PC-3 (cell line): ENCODE data around the gene ARHGEF4. TPM values are rescaled to one million over a fixed set of nuclear protein-coding genes. Genes with fewer than 3 reads are reported as not detected.
"Not testable (repeated sequence)": the region's sequence is repeated elsewhere in the genome, so short reads cannot be mapped to it uniquely, and the experiment has no call there.

Source experiments
- ATAC-seq: fragments of 200-7000 bp; cut with Tn5 transposase; 2 replicates; pipeline ENCODE4 v1.9.1; 2020; ENCODE audit warnings: mild to moderate bottlenecking, moderate library complexity
- BruUV-seq: library from RNA; stranded (reverse); fragments of 400-500 nt; replicated peaks from 2 replicates; lab custom pipeline; 2021; lab: Mats Ljungman, UMichigan
- CTCF ChIA-PET: fragments of 300-600 bp; sonication (Branson Sonifier 250); formaldehyde crosslinking; loops from one replicate; lab custom pipeline; 2022; ENCODE audit warnings: antibody characterized with exemption; lab: Charles Lee
- POLR2A ChIA-PET: fragments of 300-600 bp; sonication (Branson Sonifier 250); formaldehyde crosslinking; loops from one replicate; lab custom pipeline; 2022; ENCODE audit warnings: antibody characterized with exemption; ENCODE audit not compliant: unreplicated experiment; lab: Charles Lee
- DNase-seq: peaks from one replicate; pipeline ENCODE4 v3.0.0-alpha.2; 2015
- H2AFZ ChIP-seq: fragments of 300-600 bp; sonication (generic); 2 replicates; pipeline ENCODE4 v1.6.0; 2016; ENCODE audit warnings: antibody characterized with exemption, low read length
- H3F3A ChIP-seq: fragments of 300-600 bp; sonication (generic); one replicate; pipeline ENCODE4 v1.6.0; 2017; ENCODE audit warnings: antibody characterized with exemption, low read length, control low read depth, mild to moderate bottlenecking; ENCODE audit not compliant: unreplicated experiment
- H3K27ac ChIP-seq: fragments of 300-600 bp; sonication (generic); 2 replicates; pipeline ENCODE4 v1.5.1; 2016; ENCODE audit warnings: mild to moderate bottlenecking, low read length
- H3K27me3 ChIP-seq: fragments of 300-600 bp; sonication (generic); 2 replicates; pipeline ENCODE4 v1.6.1; 2016; ENCODE audit warnings: low read length, mixed read lengths
- H3K36me3 ChIP-seq: fragments of 300-600 bp; sonication (generic); 2 replicates; pipeline ENCODE4 v1.6.1; 2016; ENCODE audit warnings: low read depth, mixed run types, low read length, mixed read lengths
- H3K4me1 ChIP-seq: fragments of 300-600 bp; sonication (generic); 2 replicates; pipeline ENCODE4 v1.5.1; 2016; ENCODE audit warnings: low read length; ENCODE audit not compliant: insufficient read depth
- H3K4me2 ChIP-seq: fragments of 300-600 bp; sonication (generic); 2 replicates; pipeline ENCODE4 v1.6.0; 2016; ENCODE audit warnings: low read length
- H3K4me3 ChIP-seq: fragments of 300-600 bp; sonication (generic); 2 replicates; pipeline ENCODE4 v1.5.1; 2016; ENCODE audit warnings: mild to moderate bottlenecking, low read length, mixed read lengths
- H3K79me2 ChIP-seq: fragments of 300-600 bp; sonication (generic); 2 replicates; pipeline ENCODE4 v1.6.1; 2017; ENCODE audit warnings: low read length, mixed read lengths
- H3K9ac ChIP-seq: fragments of 300-600 bp; sonication (generic); 2 replicates; pipeline ENCODE4 v1.6.0; 2016; ENCODE audit warnings: mild to moderate bottlenecking, low read length
- H3K9me2 ChIP-seq: fragments of 300-600 bp; sonication (generic); replicated peaks from 2 replicates; pipeline ENCODE4 v1.6.1; 2016; ENCODE audit warnings: mixed run types, low read length, mixed read lengths
- H3K9me3 ChIP-seq: fragments of 300-600 bp; sonication (generic); 2 replicates; pipeline ENCODE4 v1.6.1; 2016; ENCODE audit warnings: low read length, mixed read lengths
- H4K20me1 ChIP-seq: fragments of 300-600 bp; sonication (generic); 2 replicates; pipeline ENCODE4 v1.6.1; 2016; ENCODE audit warnings: low read length, mixed read lengths
- CTCF ChIP-seq: fragments of 300-600 bp; sonication (generic); conservative IDR thresholded peaks from 2 replicates; pipeline ENCODE4 v1.5.1; 2017; ENCODE audit warnings: antibody characterized with exemption, low read depth, mild to moderate bottlenecking, low read length
- EZH2 ChIP-seq: fragments of 300-600 bp; sonication (generic); IDR thresholded peaks from one replicate; pipeline ENCODE4 v1.6.1; 2017; ENCODE audit warnings: antibody characterized with exemption, mild to moderate bottlenecking, low read length; ENCODE audit not compliant: unreplicated experiment
- EZH2phosphoT487 ChIP-seq: fragments of 300-600 bp; sonication (generic); IDR thresholded peaks from 2 replicates; pipeline ENCODE4 v1.6.1; 2018; ENCODE audit warnings: mild to moderate bottlenecking, antibody characterized with exemption, low read length, borderline replicate concordance
- intact Hi-C: fragments of 100-400 bp; cut with micrococcal nuclease; formaldehyde crosslinking; loops from 2 replicates; pipeline ENCODE4 v1.9.0; 2023
- total RNA-seq: library from RNA; depleted of rRNA; stranded (reverse); fragments of >200 nt; gene quantifications from 2 replicates; pipeline ENCODE4 v1.2.3, GENCODE V29; 2014

Gene ARHGEF4
- total RNA-seq, 1 experiment from 2014 or later = 21.5 TPM

GRCh38 chr2:130899306-130899705 is 62.6 kb downstream of the ARHGEF4 start:
- Histone ChIP-seq H3K4me3 (no peak overlapping the region), H3K79me2 (no peaks in the 10 kb centered on the region), H3F3A (no peaks in the 10 kb centered on the region), H4K20me1 (no peaks in the 10 kb centered on the region), H3K36me3 (no peaks in the 10 kb centered on the region), H3K27ac (no peak overlapping the region), H2AFZ (no peak overlapping the region), H3K9me2 (no peaks in the 10 kb centered on the region), H3K9me3 (no peaks in the 10 kb centered on the region), H3K4me1 (peaks cover 8% of the 10 kb centered on the region), H3K27me3 (no peaks in the 10 kb centered on the region), H3K4me2 (no peak overlapping the region), H3K9ac (no peak overlapping the region)
- TF ChIP-seq EZH2phosphoT487 (no peak), EZH2 (no peak), CTCF (no peak)
- ChIA-PET POLR2A (no interaction called here), CTCF (no interaction called here)
- intact Hi-C loops = no loop called here
- BruUV-seq = no TSS peak
- DNase-seq (no peak), ATAC-seq (no peak)

GRCh38 chr2:130901061-130901460 is 64.3 kb downstream of the ARHGEF4 start:
- no peaks in the 10 kb centered on the region for H3F3A ChIP-seq
- no peaks in the 10 kb centered on the region for H3K79me2 ChIP-seq
- no peak overlapping the region for H3K4me3 ChIP-seq
- ATAC-seq = no peak
- H3K9me2 ChIP-seq = no peaks in the 10 kb centered on the region
- H2AFZ ChIP-seq = no peak overlapping the region
- no peak overlapping the region for H3K9ac ChIP-seq
- ChIA-PET CTCF (interaction anchor here (0.7 kb wide), 1 partner anchor 9 kb away, joined by 4 read pairs; no protein-coding TSS in a partner anchor), POLR2A (no interaction called here)
- H3K9me3 ChIP-seq = 0 out of 2 replicates have a peak, but pooled peaks cover 3% of the 10 kb centered on the region
- intact Hi-C loops = no loop called here
- DNase-seq = no peak
- TF ChIP-seq CTCF = no peak
- TF ChIP-seq EZH2phosphoT487 = no peak
- TF ChIP-seq EZH2 = no peak
- no peaks in the 10 kb centered on the region; the same call in 1 of the 2 replicates for H3K36me3 ChIP-seq
- H4K20me1 ChIP-seq = no peaks in the 10 kb centered on the region
- H3K27me3 ChIP-seq = no peaks in the 10 kb centered on the region
- H3K4me2 ChIP-seq = no peak overlapping the region
- H3K4me1 ChIP-seq = no peaks in the 10 kb centered on the region
- no TSS peak for BruUV-seq
- no peak overlapping the region for H3K27ac ChIP-seq

DNA sequence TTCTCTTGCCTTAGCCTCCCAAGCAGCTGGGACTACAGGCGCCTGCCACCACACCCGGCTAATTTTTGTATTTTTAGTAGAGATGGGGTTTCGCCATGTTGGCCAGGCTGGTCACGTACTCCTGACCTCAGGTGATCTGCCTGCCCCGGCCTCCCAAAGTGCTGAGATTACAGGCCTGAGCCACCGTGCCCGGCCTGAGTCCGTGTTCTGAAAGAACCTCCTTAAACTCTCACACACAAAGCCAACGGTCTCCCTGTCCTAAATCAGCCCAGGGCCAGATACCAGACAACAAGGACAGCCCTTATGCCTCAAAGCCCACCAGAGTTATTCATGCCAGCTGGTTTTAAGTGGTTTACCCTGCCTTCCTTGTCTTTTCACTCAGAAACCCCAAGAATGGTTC is 64.9 kb downstream of the ARHGEF4 start:
- H3K79me2 ChIP-seq, H3F3A ChIP-seq, H3K9me2 ChIP-seq, H3K36me3 ChIP-seq, H3K4me3 ChIP-seq, H3K4me1 ChIP-seq, H4K20me1 ChIP-seq, DNase-seq, ATAC-seq, BruUV-seq, H3K4me2 ChIP-seq, H3K9ac ChIP-seq, H2AFZ ChIP-seq, CTCF ChIA-PET, POLR2A ChIA-PET, H3K27ac ChIP-seq, H3K27me3 ChIP-seq, intact Hi-C loops, H3K9me3 ChIP-seq: not testable (repeated sequence)
